ENCODE data around the gene ARHGEF37. TPM values are rescaled to one million over a fixed set of nuclear protein-coding genes. Genes with fewer than 3 reads are reported as not detected.

Gene ARHGEF37
- total RNA-seq, 1 donor from 2014 or later: 1.5 TPM

- peaks cover 14% of the 10 kb centered on the region for H3K27me3 Mint-ChIP-seq
- H3K27ac Mint-ChIP-seq: no peak overlapping the region
- intact Hi-C loops (cut with micrococcal nuclease): no loop called here
- DNase-seq: no peak
- no peak overlapping the region for H3K4me3 Mint-ChIP-seq
- no peaks in the 10 kb centered on the region for H3K9me3 Mint-ChIP-seq
- no peaks in the 10 kb centered on the region for H3K4me1 Mint-ChIP-seq
- H3K36me3 Mint-ChIP-seq (ENCODE audit: low read depth): no peaks in the 10 kb centered on the region
These were observed 99.5 kb downstream of the ARHGEF37 start for GRCh38 chr5:149680810-149681221.

GRCh38 chr5:149681252-149681651 is 100.0 kb downstream of the ARHGEF37 start:
- intact Hi-C loops (cut with micrococcal nuclease): no loop called here
- Mint-ChIP-seq H3K9me3 (no peaks in the 10 kb centered on the region), H3K4me3 (no peak overlapping the region), H3K27ac (no peak overlapping the region), H3K4me1 (no peaks in the 10 kb centered on the region), H3K36me3 (ENCODE audit: low read depth) (no peaks in the 10 kb centered on the region), H3K27me3 (peaks cover 16% of the 10 kb centered on the region)
- no peak for DNase-seq

GRCh38 chr5:149681922-149682321 is 100.6 kb downstream of the ARHGEF37 start:
- Mint-ChIP-seq H3K27ac (no peak overlapping the region), H3K27me3 (peaks cover 19% of the 10 kb centered on the region), H3K36me3 (ENCODE audit: low read depth) (no peaks in the 10 kb centered on the region), H3K9me3 (no peaks in the 10 kb centered on the region), H3K4me1 (no peaks in the 10 kb centered on the region), H3K4me3 (no peak overlapping the region)
- intact Hi-C loops (cut with micrococcal nuclease): no loop called here
- no peak for DNase-seq

- intact Hi-C loops (cut with micrococcal nuclease): no loop called here
- H3K9me3 Mint-ChIP-seq: no peaks in the 10 kb centered on the region
- H3K4me3 Mint-ChIP-seq: no peak overlapping the region
- no peaks in the 10 kb centered on the region for H3K36me3 Mint-ChIP-seq (ENCODE audit: low read depth)
- no peaks in the 10 kb centered on the region for H3K4me1 Mint-ChIP-seq
- no peak overlapping the region for H3K27ac Mint-ChIP-seq
- no peak for DNase-seq
- H3K27me3 Mint-ChIP-seq: peaks cover 23% of the 10 kb centered on the region
These were observed 101.3 kb downstream of the ARHGEF37 start for GRCh38 chr5:149682532-149683075.

GRCh38 chr5:149683964-149684363 is 102.7 kb downstream of the ARHGEF37 start:
- Mint-ChIP-seq H3K27ac (no peak overlapping the region), H3K9me3 (no peaks in the 10 kb centered on the region), H3K27me3 (peaks cover 35% of the 10 kb centered on the region), H3K4me1 (no peaks in the 10 kb centered on the region), H3K36me3 (ENCODE audit: low read depth) (no peaks in the 10 kb centered on the region), H3K4me3 (no peak overlapping the region)
- intact Hi-C loops (cut with micrococcal nuclease): no loop called here
- DNase-seq: no peak

GRCh38 chr5:149684371-149684770 is 103.1 kb downstream of the ARHGEF37 start:
- no peaks in the 10 kb centered on the region for H3K9me3 Mint-ChIP-seq
- no peak overlapping the region for H3K27ac Mint-ChIP-seq
- no peaks in the 10 kb centered on the region for H3K4me1 Mint-ChIP-seq
- intact Hi-C loops (cut with micrococcal nuclease): no loop called here
- H3K27me3 Mint-ChIP-seq: peaks cover 39% of the 10 kb centered on the region
- no peak for DNase-seq
- H3K36me3 Mint-ChIP-seq (ENCODE audit: low read depth): no peaks in the 10 kb centered on the region
- no peak overlapping the region for H3K4me3 Mint-ChIP-seq

Other genes starting within 250 kb of the ARHGEF37 start
- gene GRPEL2, start 236.0 kb upstream of the ARHGEF37 start, total RNA-seq: 30.6 and 30.7 TPM in 2 replicates
- gene PCYOX1L, start 223.5 kb upstream of the ARHGEF37 start, total RNA-seq: 19.8 and 21.2 TPM in 2 replicates
- gene IL17B, start 202.2 kb upstream of the ARHGEF37 start, total RNA-seq: not detected in 2 replicates
- gene CSNK1A1, start 30.1 kb upstream of the ARHGEF37 start, total RNA-seq: 175 TPM in 2 replicates
- gene PPARGC1B, start 148.8 kb downstream of the ARHGEF37 start, total RNA-seq: 10.5 and 10.6 TPM in 2 replicates